GM21367 (cell line): ENCODE measurements around the gene NBAS.
"Not testable (repeated sequence)": the region's sequence is repeated elsewhere in the genome, so short reads cannot be mapped to it uniquely, and the experiment has no call there.

Experiments used
- ATAC-seq: cut with Tn5 transposase; IDR thresholded peaks from one replicate; pipeline ENCODE4 v1.9.1; 2021; ENCODE audit not compliant: unreplicated experiment

The NBAS gene

GRCh38 chr2:15485949-15486348, 75.2 kb downstream of the NBAS start:
- no peak for ATAC-seq

- ATAC-seq, result no peak
Measured at GRCh38 chr2:15481000-15481399, 80.1 kb downstream of the NBAS start.

- no peak for ATAC-seq
Measured at GRCh38 chr2:15480552-15480951, 80.6 kb downstream of the NBAS start.

GRCh38 chr2:15472876-15473275, 88.3 kb downstream of the NBAS start:
- no peak for ATAC-seq

GRCh38 chr2:15472133-15472532, 89.0 kb downstream of the NBAS start:
- ATAC-seq, result no peak

GRCh38 chr2:15471606-15472005, 89.5 kb downstream of the NBAS start:
- ATAC-seq, result no peak

GRCh38 chr2:15460112-15460620, 101.0 kb downstream of the NBAS start:
- no peak for ATAC-seq

- ATAC-seq, result no peak
Measured at GRCh38 chr2:15458277-15458676, 102.9 kb downstream of the NBAS start.

- ATAC-seq, result no peak
Measured at GRCh38 chr2:15457868-15458267, 103.3 kb downstream of the NBAS start.

- ATAC-seq, result no peak
Measured at GRCh38 chr2:15456352-15456751, 104.8 kb downstream of the NBAS start.

- no peak for ATAC-seq
Measured at GRCh38 chr2:15450808-15451207, 110.3 kb downstream of the NBAS start.

GRCh38 chr2:15449556-15450236, 111.4 kb downstream of the NBAS start:
- no peak for ATAC-seq

GRCh38 chr2:15448250-15448839, 112.8 kb downstream of the NBAS start:
- no peak for ATAC-seq

GRCh38 chr2:15447381-15447780, 113.8 kb downstream of the NBAS start:
- ATAC-seq, result no peak

- no peak for ATAC-seq
Measured at GRCh38 chr2:15446961-15447360, 114.2 kb downstream of the NBAS start.

GRCh38 chr2:15445891-15446562, 115.1 kb downstream of the NBAS start:
- no peak for ATAC-seq

GRCh38 chr2:15439768-15440524, 121.2 kb downstream of the NBAS start:
- ATAC-seq, result not testable (repeated sequence)

- ATAC-seq, result not testable (repeated sequence)
Measured at GRCh38 chr2:15439366-15439765, 121.8 kb downstream of the NBAS start.

GRCh38 chr2:15436195-15436594, 124.9 kb downstream of the NBAS start:
- ATAC-seq, result no peak

- no peak for ATAC-seq
Measured at GRCh38 chr2:15435474-15435873, 125.7 kb downstream of the NBAS start.

- no peak for ATAC-seq
Measured at GRCh38 chr2:15432642-15433256, 128.4 kb downstream of the NBAS start.
